ENCODE data around the gene GLYATL3.
"Not testable (repeated sequence)": the region's sequence is repeated elsewhere in the genome, so short reads cannot be mapped to it uniquely, and the experiment has no call there.

Gene GLYATL3

DNA sequence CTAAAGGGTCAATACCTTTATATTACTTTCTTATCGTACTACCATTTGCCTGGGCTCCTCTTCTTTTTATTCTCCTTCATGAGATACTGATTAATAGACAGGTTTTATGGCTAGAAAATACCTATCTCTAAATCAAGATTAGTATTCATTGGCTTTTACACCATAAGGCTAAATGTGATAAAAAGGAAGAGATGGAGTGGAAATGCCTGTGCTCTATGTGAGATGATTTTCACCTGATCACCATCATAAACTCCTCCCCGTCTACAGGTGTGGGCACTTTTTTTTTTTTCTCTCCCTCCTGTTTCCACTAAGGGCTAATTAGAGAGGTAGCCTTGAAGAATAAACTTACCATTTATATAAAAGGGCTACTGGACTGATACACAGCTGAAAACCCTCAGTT lies at the start of gene GLYATL3:
TSS of gene GLYATL3 (plus strand) at position 301 of the 400 bp plus-strand sequence. CDS start 12,068 bp downstream, outside the sequence.
- no peak for DNase-seq (ENCODE audit: low read depth, low spot score)

DNA sequence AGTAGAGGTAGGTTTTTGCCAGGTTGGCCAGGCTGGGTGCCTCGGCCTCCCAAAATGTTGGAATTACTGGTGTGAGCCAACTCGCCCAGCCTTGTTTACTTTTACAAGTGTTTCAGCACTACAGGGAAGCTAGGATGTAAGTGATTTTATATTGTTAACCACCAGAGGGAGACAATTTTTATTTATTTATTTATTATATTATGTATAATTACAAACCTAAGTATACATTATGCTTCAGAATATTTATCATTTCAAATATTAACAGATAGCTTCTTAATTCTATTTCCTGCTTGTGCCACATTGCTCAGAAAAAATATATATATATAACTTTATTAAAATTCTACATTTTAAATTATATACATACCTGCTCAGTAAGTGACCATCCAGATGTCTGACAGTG lies 46.5 kb upstream of the GLYATL3 start:
- no peak for DNase-seq (ENCODE audit: low read depth, low spot score)

DNA sequence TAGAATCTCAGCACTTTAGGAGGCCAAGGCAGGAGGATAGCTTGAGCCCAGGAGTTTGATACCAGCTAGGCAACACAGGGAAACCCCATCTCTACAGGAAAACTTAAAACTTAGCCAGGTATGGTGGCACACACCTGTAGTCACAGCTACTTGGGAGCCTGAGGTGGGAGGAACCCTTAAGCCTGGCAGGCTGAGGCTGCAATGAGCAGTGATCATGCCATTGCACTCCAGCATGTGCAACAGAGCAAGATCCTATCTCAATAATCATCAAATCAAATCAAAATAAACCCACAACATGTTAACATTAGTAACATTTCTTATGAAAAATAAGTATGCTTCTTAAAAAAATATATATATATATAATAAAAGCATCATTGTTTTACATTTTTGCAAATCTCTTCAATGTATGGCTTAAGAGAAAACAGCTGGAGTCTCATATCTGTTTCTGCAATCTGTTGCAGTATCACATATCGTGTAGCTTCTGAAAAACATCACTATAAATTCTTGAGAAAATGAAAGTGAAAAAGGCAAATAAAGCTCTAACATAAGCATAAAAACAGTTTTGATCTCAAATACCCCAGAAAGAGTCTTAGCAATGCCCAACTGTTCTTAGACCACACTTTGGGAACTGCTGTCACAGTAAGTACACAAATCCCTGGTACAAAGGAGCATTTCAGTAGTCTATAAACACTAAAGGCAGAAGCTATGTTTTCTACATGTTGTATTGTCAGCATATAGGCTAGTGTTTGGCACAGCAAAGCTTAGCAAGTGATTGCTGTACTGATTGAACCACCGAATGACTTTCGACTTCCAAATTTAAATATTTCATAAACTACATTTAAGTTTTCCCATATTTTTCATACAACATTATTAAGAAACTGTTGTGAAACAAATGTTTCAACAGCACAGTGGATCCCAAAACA lies 44.7 kb upstream of the GLYATL3 start:
- DNase-seq (ENCODE audit: low read depth, low spot score): no peak

DNA sequence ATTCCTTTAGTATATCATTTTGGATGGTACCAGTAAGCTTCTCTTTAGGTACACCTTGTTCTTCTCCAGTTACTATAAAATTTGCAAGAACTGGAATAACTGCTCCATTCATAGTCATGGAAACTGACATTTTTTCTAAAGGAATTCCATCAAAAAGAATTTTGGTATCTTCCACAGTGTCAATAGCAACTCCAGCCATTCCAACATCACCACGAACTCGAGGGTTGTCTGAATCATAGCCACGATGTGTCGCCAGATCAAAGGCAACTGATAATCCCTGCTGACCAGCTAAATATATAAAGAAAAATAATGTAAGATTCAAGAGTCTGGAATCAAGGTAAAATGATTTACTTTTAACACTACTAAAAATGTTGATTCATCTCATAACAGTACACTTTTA lies 42.0 kb upstream of the GLYATL3 start:
- DNase-seq (ENCODE audit: low read depth, low spot score): peak; percentile 41

DNA sequence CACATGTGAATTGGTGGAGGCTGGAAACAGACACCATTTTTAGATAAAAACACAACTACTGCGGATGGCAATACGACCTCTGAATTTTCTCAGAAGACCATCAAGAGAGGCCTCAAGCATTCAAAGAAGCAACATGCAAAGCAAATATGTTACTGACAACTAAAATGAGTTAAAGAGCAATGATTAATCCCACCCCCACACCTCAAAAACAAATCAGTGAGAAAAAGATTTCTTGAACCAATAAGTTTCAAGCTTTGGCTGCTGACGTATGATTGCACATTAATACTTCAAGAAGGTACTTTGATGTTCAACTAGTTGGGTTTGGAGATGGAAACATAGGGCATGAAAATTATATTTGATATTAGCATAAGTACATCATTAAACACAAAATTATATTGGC lies 37.7 kb upstream of the GLYATL3 start:
- no peak for DNase-seq (ENCODE audit: low read depth, low spot score)

DNA sequence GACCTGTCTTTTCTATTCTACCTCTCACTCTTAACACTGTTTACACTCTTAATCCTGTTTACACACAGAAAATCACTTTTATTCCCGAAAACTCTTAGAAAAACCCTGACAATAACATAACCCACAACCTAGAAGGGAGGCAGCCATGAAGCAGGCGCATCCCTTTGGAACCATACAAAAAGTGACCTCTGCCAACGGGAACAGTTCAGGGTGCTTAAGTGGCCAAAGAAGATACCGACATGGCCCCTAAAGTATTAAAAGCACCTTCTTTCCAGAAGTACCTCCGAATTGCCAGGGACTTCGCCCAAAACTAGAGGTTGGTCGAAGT lies 37.2 kb upstream of the GLYATL3 start:
- DNase-seq (ENCODE audit: low read depth, low spot score): peak; percentile 12

DNA sequence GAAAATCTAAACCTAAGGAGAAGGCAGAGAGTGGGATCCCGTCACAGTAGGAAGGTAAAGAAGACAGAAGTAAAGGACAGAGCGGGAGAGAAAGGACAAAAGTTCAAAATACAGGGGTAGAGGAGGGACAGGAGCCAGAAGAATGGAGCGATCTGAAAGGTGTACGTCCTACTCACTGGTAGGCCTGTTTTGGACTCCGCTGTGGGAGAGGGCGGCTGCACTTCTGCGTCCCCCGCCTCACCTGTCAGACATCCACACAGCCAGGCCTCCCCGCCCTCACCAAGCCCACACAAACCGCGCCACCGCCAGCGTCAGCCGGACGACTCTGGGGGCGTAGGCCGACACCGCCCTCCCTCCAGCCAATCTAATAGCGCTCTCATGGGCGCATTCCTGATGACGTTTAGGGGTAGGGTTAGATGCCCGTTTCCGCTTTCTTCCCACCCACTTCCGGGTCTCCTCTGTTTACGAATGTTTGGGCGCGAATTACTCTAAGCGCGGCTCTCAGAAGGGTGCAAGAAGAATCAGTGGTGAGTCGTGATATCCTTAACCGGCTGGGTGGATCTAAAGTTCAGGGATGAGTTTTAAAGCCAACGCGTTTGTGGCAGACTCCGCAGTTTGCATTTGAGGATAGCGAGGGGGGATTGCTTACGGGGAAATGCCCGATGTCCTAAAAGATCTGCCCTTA lies 36.7 kb upstream of the GLYATL3 start, which contains the start of the genes CENPQ and MMUT:
TSS of gene CENPQ (plus strand) at position 444 of the 685 bp plus-strand sequence. CDS start 6,807 bp downstream, outside the sequence.
TSS of gene MMUT (minus strand) at position 327 of the 685 bp plus-strand sequence. CDS start 3,787 bp downstream, outside the sequence.
- DNase-seq (ENCODE audit: low read depth, low spot score): peak; percentile 97

DNA sequence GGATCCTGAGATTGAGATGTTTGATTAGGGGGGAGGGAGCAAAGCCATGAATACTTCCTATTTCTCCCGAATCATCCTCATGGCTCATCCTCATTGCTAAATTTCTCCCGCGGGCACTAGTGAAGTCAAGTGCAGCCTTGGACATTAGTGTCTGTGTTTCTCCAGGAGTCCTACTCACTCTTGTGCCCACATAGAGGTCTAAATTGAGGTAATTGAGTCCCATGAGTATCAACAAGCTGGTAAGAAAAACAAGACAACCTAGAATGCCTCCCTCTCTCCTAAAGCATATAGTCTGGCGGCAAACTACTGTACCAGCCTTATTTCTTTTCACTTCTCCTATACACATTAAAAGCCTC lies 36.1 kb upstream of the GLYATL3 start:
- no peak for DNase-seq (ENCODE audit: low read depth, low spot score)

DNA sequence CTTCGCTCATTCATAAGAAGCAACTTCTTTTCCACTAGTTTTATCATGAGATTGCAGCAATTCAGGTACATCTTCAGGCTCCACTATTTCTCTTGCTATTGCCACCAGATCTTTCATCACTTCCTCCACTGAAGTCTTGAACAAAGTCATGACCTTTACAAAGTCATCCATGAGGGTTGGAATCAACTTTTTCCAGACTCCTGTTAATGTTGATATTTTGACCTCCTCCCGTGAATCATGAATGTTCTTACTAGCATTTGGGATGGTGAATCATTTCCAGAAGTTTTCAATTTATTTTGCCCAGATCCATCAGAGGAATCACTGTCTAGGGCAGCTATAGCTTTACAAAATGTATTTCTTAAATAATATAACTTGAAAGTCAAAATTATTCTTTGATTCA lies 35.0 kb upstream of the GLYATL3 start:
- DNase-seq (ENCODE audit: low read depth, low spot score): no peak

DNA sequence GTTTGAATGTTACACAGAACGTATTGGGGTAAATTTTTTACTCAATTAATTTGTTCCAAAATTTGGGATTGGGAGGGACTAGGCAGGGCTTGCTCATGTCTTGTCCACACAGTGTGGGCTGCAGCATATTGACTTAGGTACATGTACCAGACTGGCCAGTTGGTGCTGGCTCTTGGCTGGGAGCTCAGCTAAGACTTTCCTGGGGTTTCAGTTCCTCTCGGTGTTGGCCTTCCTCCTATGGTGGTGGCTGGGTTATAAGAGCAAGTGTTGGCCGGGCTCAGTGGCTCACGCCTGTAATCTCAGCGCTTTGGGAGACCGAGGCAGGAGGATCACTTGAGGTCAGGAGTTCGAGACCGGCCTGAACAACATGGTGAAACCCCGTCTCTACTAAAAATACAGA lies 31.7 kb upstream of the GLYATL3 start:
- no peak for DNase-seq (ENCODE audit: low read depth, low spot score)

DNA sequence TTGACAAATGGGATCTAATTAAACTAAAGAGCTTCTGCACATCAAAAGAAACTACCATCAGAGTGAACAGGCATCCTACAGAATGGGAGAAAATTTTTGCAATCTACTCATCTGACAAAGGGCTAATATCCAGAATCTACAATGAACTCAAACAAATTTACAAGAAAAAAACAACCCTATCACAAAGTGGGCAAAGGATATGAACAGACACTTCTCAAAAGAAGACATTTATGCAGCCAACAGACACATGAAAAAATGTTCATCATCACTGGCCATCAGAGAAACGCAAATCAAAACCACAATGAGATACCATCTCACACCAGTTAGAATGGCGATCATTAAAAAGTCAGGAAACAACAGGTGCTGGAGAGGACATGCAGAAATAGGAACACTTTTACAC lies 23.2 kb upstream of the GLYATL3 start:
- not testable (repeated sequence) for DNase-seq (ENCODE audit: low read depth, low spot score)

DNA sequence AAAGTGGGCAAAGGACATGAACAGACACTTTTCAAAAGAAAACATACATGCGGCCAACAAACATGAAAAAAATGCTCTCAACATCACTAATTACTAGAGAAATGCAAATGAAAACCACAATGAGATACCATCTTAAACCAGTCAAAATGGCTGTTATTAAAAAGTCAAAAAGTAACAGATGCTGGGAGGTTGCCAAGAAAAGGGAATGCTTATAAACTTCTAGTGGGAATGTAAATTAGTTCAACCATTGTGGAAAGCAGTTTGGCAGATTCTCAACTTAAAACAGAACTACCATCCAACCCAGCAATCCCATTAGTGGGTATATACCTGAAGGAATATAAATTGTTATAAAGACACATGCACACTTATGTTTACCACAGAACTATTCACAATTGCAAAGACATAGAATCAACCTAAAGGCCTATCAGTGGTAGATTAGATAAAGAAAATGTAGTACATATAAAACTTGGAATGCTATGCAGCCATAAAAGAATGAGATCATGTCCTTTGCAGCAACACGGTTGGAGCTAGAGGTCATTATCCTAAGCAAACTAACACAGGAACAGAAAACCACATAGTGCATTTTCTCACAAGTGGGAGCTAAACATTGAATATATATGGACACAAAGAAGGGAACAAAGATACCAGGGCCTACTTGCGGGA lies 20.3 kb upstream of the GLYATL3 start:
- DNase-seq (ENCODE audit: low read depth, low spot score): peak; percentile 19

DNA sequence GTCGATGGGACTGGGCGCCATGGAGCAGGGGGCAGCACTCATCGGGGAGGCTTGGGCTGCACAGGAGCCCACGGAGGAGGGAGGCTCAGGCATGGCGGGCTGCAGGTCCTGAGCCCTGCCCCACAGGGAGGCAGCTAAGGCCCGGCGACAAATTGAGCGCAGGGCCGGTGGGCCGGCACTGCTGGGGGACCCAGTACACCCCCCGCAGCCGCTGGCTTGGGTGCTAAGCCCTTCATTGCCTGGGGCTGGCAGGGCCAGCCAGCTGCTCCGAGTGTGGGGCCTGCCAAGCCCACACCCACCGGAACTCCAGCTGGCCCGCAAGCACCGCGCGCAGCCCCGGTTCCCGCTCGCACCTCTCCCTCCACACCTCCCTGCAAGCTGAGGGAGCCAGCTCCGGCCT lies 17.9 kb upstream of the GLYATL3 start:
- not testable (repeated sequence) for DNase-seq (ENCODE audit: low read depth, low spot score)

DNA sequence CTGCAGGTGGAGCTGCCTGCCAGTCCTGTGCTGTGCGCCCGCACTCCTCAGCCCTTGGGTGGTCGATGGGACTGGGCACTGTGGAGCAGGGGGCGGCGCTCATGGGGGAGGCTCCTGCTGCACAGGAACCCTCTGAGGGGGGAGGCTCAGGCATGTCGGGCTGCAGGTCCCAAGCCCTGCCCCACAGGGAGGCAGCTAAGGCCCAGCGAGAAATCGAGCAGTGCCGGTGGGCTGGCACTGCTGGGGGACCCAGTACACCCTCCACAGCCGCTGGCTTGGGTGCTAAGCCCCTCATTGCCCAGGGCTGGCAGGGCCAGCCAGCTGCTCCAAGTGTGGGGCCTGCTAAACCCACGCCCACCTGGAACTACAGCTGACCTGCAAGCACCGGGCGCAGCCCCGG lies 16.3 kb upstream of the GLYATL3 start:
- not testable (repeated sequence) for DNase-seq (ENCODE audit: low read depth, low spot score)

DNA sequence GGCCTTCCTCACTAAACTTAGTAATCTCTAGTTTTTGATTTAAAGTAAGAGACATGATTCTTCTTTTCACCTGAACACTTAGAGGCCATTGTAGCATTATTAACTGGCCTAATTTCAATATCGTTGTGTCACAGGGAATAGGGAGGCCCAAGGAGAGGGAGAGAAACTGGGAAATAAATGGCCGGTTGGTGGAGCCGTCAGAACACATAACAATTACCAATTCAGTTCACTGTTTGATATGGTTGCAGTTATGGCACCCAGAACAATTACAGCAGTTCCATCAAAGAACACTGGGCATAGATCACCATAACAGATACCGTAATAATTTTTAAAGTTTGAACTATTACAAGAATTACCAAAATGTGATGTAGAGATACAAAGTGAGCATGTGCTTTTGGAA lies 9.1 kb upstream of the GLYATL3 start:
- no peak for DNase-seq (ENCODE audit: low read depth, low spot score)

DNA sequence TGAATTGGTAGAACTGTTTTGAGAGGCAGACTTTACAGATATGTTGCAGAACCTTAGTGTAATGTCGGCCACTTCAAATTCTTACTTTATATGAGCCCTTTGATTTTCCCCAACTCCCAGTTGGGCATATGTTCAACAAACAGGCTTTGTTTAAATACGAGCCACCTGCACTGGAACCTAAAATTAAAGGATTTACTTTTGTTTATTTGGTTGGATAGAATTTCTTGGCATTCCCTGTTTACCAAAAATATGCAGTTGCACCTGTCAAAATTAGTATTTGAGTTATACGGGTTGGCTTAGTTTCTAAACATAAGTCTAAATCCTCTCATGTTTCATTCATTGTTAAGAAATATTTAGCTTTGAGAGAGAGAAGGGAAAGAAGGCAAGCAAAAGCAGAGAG lies 2.4 kb upstream of the GLYATL3 start:
- no peak for DNase-seq (ENCODE audit: low read depth, low spot score)

DNA sequence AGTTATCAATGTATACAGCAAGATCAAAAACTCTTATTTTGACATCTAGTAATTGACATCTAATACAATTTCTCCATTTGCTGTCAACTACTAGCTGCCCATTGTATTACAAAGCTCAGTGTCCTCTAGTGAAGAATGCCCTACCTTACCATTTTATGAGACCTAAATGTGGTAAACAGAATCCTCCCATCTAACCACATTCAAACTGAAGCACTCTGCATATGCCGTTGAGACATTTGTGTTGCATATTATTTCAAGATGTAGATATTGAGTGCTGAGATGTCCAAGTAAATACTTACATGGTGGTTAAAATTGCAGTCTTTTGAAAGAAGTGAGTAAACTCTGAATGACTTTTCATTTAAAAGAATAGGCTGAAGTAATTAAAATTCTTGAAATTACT lies 597 bp upstream of the GLYATL3 start:
- no peak for DNase-seq (ENCODE audit: low read depth, low spot score)

DNA sequence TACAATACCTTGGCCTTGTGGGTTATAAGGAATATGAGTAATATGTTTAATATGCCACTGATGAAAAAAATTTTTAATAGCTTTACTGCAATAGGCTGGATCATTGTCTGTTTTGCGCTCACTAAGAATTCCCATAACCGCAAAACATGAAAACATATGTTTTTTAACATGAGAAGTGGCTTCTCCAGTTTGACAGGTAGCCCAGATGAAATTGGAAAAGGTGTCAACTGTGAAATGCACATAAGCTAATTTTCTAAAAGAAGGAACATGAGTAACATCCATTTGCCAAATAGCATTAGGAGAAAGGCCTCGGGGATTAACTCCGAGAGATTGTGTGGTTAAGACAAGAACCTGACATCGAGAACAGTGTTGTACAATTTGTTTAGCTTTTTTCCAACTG lies 4.9 kb downstream of the GLYATL3 start:
- no peak for DNase-seq (ENCODE audit: low read depth, low spot score)

DNA sequence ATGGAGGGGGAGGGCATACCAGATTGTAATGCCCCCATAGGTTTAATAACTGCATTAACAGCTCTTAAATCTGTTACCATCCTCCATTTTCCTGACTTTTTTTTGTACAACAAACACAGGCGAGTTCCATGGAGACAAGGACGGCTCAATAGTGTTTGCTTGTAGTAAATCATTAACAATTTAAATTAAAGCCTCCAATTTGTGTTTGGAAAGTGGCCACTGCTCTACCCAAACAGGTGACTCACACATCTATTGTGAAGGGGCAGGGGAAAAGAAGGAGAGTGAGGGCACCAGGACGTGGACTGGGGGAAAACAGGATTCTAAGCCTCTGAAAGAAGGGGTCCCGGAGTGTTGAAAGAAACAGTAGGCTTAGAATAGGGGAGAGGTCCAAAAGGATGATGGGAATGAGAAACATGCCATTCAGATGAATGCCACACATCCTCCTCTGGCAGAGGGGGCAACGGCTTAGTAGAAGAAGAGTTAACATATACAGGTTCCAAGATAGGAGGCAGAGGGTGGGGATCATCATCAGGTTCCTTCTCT lies 6.9 kb downstream of the GLYATL3 start:
- no peak for DNase-seq (ENCODE audit: low read depth, low spot score)

DNA sequence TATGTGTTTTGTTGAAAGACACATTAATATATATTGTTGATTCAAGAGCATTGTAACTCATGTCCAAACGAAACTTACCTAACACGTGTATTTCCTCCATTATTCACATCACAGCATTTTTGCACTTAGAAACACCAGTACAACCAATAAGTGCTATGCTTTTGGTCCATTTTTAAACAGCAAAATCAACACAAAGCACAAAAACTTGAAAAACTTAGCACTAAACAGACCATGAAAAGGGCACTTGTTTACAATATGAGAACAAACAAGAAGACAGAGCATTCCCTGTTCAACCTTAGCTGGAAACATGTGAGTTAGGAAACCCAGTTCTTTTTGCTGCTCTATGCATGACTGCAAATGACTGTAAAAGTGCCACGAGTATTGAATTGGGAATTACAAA lies 9.6 kb downstream of the GLYATL3 start:
- no peak for DNase-seq (ENCODE audit: low read depth, low spot score)

DNA sequence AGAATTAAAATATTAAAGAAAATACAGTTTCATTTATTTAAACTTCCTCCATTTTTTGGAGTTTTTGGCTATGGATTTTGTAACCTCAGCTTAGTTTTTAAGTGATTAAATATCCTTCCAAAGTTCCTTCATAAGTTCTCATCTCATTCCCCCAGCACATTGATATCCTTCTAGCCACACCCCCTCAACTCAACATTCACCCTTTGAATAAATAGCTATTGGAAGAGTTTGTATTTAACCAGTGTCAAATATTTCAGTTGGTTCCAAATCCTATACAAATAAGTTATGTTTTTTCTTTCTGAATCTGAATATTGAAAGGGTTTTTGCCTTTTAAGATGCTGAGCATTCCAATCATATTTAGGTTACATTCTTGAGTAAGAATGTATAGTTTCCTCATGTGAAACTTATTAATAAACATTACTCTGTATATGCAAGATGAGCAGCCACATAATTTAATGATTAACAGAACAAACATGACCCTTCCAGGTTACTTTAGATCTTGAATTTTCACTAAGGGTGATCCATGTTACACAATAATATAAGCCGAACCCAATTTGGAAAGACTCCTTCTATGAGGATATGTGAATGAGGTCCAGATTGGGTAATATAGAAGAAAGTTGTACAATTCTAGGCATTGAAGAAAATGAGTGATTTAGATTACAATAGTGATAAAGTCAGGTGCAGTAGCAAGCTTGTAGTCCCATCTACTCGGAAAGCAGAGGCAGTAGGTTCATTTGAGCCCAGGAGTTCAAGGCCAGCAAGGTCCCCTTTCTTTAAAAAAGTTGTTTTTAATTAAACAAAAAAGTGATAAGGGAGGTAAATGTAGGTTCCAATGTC lies 13.6 kb downstream of the GLYATL3 start:
- DNase-seq (ENCODE audit: low read depth, low spot score): no peak

Data from astrocyte of the hippocampus (primary cell).